Measurements from ENCODE around the gene ATOSB. TPM values are rescaled to one million over a fixed set of nuclear protein-coding genes. Genes with fewer than 3 reads are reported as not detected.

Gene ATOSB
- total and polyA plus RNA-seq, 2 of the 8 experiments (the other 6 are each of a cell fraction or from before 2014, with no cell fraction given) = 6.9 to 10.4 TPM

- TF ChIP-seq KDM4A (IDR thresholded peaks at IDR 0.05; ENCODE audit: low read depth, low read length, severe bottlenecking) (peak; percentile 98), CTCF (IDR thresholded peaks at IDR 0.05; ENCODE audit: control extremely low read depth in 1 of 3, insufficient read depth in 1 of 3, low read depth in 1 of 3, low read length in 3 of 3) (peak in 2 of 3 experiments; percentile 7 to 8; a peak in 2 of 4 replicates), YY1 (IDR thresholded peaks at IDR 0.05; ENCODE audit: low read depth, low read length) (no peak), HDAC2 (IDR thresholded peaks at IDR 0.05; ENCODE audit: borderline replicate concordance in 1 of 2, low read depth in 2 of 2, low read length in 2 of 2) (peak; percentile 61 to 76; a peak in 1 of 4 replicates), FOSL1 (IDR thresholded peaks at IDR 0.05; ENCODE audit: insufficient read depth, low read depth, low read length) (no peak), EZH2 (IDR thresholded peaks at IDR 0.05; ENCODE audit: low read depth, low read length, severe bottlenecking) (no peak), CHD2 (IDR thresholded peaks at IDR 0.05; ENCODE audit: low read length) (no peak), SP4 (IDR thresholded peaks at IDR 0.05; ENCODE audit: low read length) (no peak; the same call in none of the 2 replicates), MAX (IDR thresholded peaks at IDR 0.05) (peak; percentile 55), JUND (IDR thresholded peaks at IDR 0.05; ENCODE audit: low read length) (no peak), SRF (IDR thresholded peaks at IDR 0.05; ENCODE audit: low read depth, low read length) (no peak), TAF1 (IDR thresholded peaks at IDR 0.05; ENCODE audit: low read depth, low read length) (peak; percentile 68), SIX5 (IDR thresholded peaks at IDR 0.05; ENCODE audit: low read depth, low read length) (no peak), RNF2 (IDR thresholded peaks at IDR 0.05; ENCODE audit: borderline replicate concordance, low read depth, low read length, missing control alignments, poor library complexity, severe bottlenecking) (no peak), POLR2A (IDR thresholded peaks at IDR 0.05; ENCODE audit: control extremely low read depth in 1 of 2, low read depth in 2 of 2, low read length in 2 of 2) (peak; percentile 64 to 73), RAD21 (IDR thresholded peaks at IDR 0.05 in 1 of 2, conservative IDR thresholded peaks at IDR 0.05 in 1 of 2; ENCODE audit: low read depth in 2 of 2, low read length in 2 of 2) (no peak; a peak in 1 of 4 replicates), CBX5 (IDR thresholded peaks at IDR 0.05; ENCODE audit: low read depth, low read length) (no peak), SP1 (IDR thresholded peaks at IDR 0.05; ENCODE audit: low read depth, low read length) (0 out of 2 replicates have a peak, but pooled peaks have one; percentile 44), POLR2AphosphoS5 (IDR thresholded peaks at IDR 0.05; ENCODE audit: low read depth, low read length) (peak; percentile 50; the same call in 1 of the 2 replicates)
Observed at GRCh38 chr9:35161713-35162604, 46.3 kb upstream of the ATOSB start, which contains the start of gene UNC13B (continued).

All from H1 (cell line).